ENCODE results near the gene F7.

The F7 gene

GRCh38 chr13:113086991-113087922, 18.3 kb upstream of the F7 start:
- no peak for DNase-seq (ENCODE audit: low read depth)

- no peak for DNase-seq (ENCODE audit: low read depth)
Measured at GRCh38 chr13:113087923-113088690, 17.5 kb upstream of the F7 start.

- no peak for DNase-seq (ENCODE audit: low read depth)
Measured at GRCh38 chr13:113088691-113089020, 16.9 kb upstream of the F7 start.

- no peak for DNase-seq (ENCODE audit: low read depth)
Measured at GRCh38 chr13:113089693-113090414, 15.7 kb upstream of the F7 start.

- no peak for DNase-seq (ENCODE audit: low read depth)
Measured at GRCh38 chr13:113090415-113090770, 15.2 kb upstream of the F7 start.

- no peak for DNase-seq (ENCODE audit: low read depth)
Measured at GRCh38 chr13:113090806-113091205, 14.8 kb upstream of the F7 start.

GRCh38 chr13:113091211-113091771, 14.3 kb upstream of the F7 start:
- DNase-seq (ENCODE audit: low read depth), result no peak

GRCh38 chr13:113091891-113092775, 13.5 kb upstream of the F7 start:
- no peak for DNase-seq (ENCODE audit: low read depth)

GRCh38 chr13:113092776-113093579, 12.6 kb upstream of the F7 start:
- DNase-seq (ENCODE audit: low read depth), result no peak

GRCh38 chr13:113093580-113094409, 11.8 kb upstream of the F7 start:
- DNase-seq (ENCODE audit: low read depth), result no peak

- no peak for DNase-seq (ENCODE audit: low read depth)
Measured at GRCh38 chr13:113094410-113094800, 11.2 kb upstream of the F7 start.

- no peak for DNase-seq (ENCODE audit: low read depth)
Measured at GRCh38 chr13:113095146-113096051, 10.2 kb upstream of the F7 start.

GRCh38 chr13:113096052-113096744, 9.4 kb upstream of the F7 start:
- no peak for DNase-seq (ENCODE audit: low read depth)

GRCh38 chr13:113096745-113097305, 8.8 kb upstream of the F7 start:
- no peak for DNase-seq (ENCODE audit: low read depth)

GRCh38 chr13:113097651-113098050, 7.9 kb upstream of the F7 start:
- no peak for DNase-seq (ENCODE audit: low read depth)

GRCh38 chr13:113098162-113098732, 7.3 kb upstream of the F7 start:
- DNase-seq (ENCODE audit: low read depth), result no peak

GRCh38 chr13:113099142-113099541, 6.4 kb upstream of the F7 start:
- no peak for DNase-seq (ENCODE audit: low read depth)

Data from HS-27A (cell line).